NCI-H146 (cell line): Measurements from ENCODE around the gene ANXA2.

ENCODE experiments used
- DNase-seq: peaks from one replicate; lab custom pipeline; 2025; lab: John Stamatoyannopoulos, UW

The ANXA2 gene

DNA sequence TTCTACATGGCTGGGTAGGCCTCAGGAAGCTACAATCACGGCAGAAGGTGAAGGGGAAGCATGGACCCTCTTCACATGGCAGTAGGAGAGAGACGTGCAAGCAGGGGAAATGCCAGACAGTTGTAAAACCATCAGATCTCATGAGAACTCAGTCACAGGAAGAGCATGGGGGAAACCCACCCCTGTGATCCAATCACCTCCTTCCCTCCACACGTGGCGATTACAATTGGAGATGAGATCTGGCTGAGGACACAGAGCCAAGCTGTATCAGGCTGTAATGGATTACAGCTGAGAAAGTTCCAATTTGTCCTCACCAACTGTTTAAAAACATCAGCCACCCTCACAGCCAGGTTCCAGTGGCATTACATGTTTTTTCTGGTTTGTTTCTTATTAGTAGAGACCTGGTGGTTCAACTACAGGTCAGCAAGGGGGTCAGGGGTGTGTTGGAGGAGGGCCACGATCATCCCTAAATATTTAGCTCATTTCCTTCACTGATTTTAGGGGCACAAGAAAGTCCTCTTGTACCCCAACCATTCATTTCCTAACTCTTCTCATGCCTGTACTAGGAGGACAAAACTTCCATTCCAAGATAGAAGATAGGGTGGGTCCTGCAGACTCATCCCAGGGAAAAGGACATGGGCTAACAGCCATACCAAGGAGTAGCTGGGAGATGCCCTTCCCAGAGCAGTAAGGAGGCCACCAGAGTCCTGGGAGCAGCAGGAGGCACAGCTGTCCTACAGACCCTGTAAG is 54.4 kb downstream of the ANXA2 start:
- no peak for DNase-seq

DNA sequence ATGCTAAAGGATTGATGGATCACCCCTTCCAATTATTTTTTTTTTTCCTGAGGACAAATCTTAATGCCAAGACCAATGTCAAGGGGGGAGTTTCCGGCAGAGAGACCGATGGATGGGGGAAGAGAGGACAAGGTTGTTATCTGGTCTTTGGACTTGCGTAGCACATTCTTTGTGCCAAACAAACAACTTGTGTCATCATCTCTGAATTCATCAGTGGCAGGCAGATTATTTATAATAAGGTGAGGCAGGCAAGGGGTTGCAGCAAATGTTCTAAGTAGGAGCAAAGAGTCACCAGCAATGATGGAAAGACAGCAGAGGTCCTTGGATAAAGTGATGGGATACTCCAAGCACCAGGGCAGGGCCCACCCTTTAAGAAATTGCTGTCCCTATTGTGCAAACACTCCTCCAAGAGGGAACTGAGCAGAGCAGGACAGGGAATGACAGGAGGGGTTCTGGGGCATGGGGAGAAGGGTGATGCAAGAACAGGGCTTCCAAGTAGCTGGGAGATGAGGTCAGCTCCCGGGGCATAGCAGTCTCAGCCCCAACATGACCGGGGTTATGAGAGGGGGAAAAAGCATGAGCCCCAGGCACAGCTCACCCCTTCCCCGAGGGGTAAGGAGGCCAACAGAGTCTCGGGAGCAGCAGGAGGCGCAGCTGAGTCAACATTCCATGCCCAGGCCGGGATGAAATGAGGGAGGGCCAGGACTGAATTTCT is 57.4 kb downstream of the ANXA2 start:
- peak; percentile 22 for DNase-seq

DNA sequence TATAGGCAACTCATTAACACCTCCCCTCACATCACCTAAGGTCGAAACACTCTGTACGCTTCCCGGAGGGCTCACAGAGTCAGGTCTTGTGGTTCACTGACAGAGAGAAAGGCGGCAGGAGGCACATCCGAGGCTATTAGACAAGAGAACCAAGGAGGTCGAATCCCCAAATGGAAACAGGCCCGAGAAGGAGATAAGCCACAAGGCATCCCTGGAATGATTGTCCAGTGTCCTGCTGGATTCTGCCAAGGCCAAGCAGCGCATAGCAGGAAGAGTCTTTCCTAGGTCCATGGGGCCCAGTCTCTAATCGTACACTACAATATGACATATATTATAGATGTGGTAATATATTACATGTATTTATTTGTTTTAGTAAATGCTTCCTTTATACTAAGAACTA is 58.5 kb downstream of the ANXA2 start:
- no peak for DNase-seq

DNA sequence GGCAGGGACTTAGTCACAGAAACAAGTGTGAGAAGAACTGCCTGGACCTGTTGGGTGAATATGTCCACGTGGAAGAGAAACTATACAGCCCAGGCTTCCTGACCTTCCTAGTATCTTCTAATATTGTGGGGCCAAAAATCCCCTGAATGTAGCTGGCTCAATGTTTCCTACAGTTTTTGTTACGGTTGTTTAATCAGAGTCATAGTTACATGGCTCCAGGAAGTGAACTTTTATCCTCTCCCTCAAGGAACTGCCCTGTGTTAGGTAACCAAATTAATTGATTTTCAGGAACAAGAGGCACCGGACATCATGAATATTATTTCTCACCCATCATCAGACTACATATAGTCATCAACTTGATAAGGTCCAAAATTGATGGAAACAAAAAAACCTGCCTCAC is 59.0 kb downstream of the ANXA2 start:
- DNase-seq = no peak

DNA sequence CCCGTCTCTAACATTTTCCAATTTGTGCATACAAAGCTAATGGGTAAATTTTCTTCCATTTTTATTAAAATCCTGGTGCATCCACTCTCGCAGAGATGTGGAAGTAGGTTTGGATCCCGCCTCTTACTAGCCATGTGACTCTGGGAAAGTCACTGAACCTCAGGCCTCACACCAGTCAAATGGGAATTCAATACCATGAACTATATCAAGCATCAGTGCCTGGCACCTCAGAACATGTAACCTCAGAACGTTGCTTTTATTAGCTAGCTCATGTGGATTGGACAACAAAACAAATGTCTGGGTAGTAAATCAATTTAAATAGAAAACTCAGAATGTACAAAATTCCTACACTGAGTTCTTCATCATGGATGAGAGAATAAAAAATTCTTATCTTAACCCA is 60.7 kb downstream of the ANXA2 start:
- DNase-seq = no peak

DNA sequence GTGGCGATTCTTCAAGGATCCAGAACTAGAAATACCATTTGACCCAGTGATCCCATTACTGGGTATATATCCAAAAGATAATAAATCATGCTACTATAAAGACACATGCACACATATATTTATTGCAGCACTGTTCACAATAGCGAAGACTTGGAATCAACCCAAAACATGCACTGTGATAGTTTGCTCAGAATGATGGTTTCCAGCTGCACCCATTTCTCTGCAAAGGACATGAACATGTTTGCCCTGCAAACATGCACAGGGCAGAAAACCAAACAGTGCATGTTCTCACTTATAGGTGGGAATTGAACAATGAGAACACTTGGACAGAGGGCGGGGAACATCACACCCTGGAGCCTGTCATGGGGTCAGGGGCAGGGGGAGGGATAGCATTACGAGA is 62.5 kb downstream of the ANXA2 start:
- DNase-seq = peak; percentile 16

DNA sequence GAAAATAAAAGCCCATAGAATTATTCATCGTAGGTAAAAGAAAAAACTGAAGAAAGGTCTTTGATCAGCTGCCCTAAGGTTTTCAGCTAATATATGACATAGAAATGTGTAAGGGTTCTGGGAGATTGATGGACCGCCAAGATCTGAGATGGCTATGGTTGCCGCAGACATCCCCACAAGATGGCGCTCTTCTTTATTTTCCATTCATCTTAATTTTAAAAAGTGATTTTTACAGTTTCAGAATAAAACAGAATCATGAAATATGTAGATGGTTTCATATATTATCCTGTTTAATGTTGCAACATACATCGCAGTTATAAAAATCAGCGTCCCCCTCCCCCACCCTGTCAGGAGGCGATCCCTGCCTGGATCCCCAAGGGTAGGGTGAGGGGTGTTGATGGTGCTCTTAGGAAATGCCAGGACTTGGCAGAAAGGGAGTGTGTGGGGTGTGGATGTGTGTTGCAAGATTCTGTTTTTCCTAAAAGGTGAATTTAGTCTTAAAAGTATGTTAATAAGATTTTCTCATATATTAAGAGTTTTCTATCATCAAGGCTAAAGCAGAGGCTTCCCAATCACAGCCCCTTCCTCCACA is 68.8 kb downstream of the ANXA2 start:
- DNase-seq = no peak

DNA sequence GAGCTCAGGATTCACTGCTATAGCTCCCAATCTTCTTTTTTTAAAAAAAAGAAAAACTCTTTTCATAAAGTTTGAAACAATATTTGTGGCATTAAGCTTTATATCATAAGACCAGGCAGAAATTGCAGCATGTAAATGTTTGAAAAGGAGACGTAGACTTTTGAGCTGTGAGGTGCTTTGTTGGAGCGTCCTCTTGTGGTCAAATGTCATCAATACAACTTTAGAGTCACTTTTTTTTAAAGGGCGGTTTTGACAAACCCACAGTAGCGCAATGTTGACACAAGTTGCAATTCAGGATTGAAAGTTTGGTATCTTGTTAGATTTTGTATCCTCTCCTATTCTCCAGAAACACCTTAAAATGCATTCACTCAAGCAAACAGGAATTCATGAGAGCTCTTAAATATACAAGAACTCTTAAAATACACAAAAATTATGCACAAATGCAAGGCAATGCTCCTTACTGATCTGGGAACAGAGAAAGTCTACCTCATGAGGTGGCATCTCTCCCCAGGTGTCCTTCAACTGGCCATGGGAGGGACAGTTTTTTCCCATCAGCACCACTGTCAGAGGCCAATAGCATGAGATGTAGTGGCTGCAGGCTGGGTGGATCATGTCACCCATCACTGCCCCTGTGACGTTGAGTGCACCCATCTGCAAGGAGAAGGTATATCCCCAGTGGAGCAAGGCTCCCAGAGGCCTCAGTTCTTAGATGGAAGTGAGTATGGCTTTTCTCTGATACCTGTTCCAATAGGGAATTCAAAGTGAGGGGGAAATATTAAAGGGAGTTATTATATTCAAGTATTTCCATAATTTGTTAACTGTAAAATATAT is 70.7 kb downstream of the ANXA2 start:
- peak; percentile 35 for DNase-seq

DNA sequence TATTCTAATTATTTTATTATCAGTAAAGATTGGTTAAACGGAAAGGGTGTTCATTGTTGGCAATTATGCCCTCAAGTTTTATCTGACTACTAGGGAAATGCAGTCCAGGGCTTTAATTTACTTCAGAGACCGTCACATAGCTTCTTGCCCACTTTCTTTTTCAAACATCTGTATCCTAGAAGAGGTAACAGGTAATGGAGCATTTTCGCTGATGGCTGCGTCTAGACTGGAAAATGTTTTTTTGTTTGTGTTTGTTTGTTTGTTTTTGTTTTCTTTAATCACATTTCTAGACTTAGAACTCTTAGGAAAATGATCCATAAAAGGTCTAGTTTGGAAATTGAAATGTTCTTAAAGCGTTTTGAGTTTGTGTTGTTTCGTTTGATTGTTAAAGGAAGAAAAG is 71.4 kb downstream of the ANXA2 start:
- no peak for DNase-seq

DNA sequence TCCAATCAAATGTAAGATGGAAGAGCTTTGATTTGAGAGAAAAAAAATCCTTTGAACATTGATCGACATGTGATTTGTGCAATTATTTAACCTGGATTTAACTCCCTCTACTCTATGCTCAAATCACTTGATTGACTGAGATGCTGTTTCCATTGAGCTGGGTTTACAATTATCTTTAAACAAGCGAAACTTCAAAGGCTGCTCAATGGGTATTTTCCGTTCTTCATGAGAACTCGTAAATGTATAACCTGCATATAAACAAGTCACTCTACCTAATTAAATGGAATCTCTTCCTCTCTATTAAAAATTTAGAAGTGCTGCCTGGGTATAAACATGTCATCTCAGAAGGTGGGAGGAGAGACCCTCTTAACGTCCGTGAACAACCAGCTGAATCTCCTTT is 71.9 kb downstream of the ANXA2 start:
- no peak for DNase-seq

DNA sequence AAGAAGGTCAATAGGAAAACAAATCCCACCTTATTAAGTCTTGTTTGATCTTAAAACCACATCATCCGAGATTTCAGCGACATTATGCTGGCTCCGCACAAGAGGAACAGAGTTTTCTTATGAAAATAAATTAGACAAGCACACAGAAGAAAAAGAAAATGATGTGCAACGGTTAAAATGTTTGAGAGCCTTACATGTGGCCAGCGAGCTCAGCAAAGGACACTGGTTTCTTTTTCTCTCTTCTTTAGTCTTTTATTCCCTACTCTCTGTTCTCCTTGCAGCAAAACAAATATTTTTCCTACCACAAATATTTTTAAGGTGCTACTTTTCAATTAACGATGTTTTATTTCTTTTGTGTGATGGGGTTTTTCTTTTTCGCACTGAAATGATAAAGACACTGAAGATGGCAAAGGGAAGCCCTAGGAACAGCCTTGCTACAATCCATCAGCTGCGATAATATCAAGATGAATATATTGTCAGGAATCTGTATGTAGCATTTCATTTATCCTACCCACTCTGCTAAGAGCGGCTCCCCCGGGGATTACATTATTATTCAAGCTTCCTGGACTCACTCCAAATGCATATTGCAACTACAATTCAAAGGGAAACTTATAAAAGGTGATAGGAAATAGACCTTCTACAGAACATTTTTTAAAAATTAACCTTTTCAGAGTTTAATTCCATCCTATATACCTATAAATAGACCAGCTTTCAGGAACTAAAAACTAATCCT is 72.9 kb downstream of the ANXA2 start:
- DNase-seq = peak; percentile 35

DNA sequence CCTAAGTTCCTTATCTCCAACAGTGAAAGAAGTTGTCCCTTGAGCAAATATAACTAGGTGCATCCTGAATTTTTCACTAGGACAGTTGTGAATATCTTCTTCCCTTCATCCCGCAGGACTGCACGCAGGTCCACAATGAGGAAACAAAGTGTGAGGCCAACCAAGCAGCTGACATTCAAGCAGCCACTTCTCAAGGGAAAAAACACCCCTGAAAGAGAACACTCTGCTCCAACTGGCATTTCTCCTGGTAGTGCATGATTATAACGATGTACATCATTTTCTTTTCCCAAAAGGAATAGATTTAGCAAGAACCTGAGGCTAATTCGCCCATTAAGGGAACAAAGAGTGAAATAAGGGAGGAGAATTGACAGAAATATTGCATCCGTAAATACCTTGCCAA is 74.5 kb downstream of the ANXA2 start:
- DNase-seq = no peak

DNA sequence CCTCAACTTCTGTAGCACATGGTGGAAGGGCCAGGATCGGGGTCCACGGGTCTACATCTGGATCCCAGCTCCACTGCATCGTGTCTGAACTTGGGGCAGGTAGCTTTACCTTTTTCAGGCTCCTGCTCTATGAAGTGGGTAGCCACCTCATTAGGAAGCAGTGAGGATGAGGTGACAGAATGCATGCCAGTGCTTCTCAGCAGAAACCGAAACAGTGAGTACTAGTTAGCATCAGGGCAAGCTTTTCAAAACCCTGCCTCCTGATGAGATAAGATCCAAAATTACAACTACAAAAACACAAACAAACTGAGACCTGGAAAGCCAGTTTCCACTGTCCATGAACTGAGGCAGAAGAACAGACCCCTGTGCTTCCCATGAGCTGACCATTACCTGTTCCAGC is 77.4 kb downstream of the ANXA2 start:
- no peak for DNase-seq

DNA sequence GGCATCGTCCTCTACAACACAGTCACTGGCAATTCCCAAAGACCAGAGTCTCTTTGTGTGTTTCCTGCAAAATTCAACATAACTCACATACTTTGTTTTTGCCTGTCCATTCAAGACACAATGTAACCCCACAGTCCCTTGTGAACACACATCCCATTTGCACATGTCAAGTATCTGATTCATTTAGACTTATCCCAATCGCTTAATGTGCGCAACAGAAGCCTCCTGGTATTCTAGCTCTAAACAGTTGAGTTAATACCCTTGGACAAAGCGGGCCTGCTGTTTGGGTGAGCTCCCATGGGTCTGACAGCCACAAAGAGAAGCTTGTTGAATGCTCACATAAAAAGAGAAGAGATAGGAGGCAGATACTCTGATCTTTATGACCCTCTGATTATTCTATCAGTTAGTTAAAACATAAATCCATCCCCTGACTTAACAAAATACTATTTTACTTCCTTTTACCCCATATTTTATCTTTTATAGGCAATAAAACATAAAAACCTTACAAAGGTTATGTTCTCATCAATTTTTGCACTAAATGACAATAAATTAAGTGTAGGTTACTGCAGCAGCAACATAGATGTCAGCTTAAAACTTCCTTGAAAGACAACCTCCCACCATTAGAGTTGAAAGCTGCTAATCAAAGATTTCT is 79.4 kb downstream of the ANXA2 start:
- DNase-seq = no peak

DNA sequence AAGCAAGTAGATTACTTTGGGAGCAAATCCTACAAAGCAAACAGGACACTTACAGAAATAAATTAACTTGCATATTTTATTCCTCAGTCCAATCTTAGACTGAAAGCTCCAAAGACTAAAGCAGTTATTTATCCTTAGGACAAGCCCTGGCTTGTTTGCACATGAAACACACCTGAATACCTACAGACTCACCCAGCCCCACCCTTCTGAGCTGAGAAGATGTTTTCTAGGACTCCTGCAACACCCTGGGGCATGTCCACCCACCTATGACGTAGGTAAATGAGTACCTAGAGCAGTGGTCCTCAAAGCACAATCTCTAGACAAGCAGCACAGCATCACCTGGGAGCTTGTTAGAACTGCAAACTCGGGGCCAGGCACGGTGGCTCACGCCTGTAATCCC is 80.8 kb downstream of the ANXA2 start:
- no peak for DNase-seq

DNA sequence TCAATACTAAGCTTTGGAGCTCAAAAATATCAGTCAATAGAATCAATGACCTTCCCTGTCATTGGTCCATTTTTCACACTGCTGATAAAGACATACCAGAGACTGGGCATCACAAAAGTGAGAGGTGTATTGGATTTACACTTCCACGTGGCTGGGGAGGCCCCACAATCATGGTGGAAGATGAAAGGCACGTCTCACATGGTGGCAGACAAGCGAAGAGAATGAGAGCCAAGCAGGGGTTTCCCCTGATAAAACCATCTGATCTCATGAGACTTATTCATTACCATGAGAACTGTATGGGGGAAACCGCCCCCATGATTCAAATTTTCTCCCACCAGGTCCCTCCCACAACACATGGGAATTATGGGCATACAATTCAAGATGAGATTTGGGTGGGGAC is 81.9 kb downstream of the ANXA2 start:
- no peak for DNase-seq

DNA sequence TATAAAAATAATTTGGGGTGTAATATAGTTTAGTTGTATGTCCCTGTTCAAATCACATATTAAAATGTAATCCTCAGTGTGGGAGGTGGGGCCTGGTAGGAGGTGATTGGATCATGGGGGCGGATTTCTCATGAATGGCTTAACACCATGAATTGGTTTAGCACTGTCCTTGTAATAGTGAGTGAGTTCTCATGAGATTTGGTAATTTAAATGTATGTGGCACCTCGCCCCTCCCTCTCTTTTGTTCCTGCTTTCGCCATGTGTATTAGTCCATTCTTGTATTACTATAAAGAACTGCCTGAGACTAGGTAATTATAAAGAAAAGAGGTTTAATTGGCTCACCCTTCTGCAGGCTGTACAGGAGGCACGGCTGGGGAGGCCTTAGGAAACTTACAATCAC is 83.9 kb downstream of the ANXA2 start:
- no peak for DNase-seq

DNA sequence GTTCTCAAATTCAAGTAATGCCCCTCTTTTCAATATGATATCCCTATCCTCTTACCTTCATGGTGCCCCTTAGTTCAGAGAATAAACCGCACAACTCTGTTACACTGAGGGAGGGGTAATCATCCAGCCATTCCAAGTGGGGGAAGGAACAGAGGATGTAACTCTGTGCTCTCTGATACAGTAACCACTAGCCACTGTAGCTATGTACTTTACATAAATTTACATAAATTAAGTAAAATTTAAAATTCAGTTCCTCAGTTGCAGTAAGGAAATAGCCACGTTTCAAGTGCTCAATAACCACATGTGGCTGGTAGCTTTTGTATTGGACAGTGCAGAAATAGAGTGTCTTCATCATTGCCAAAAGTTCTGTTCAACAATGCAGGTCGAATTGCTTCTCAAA is 90.8 kb downstream of the ANXA2 start:
- no peak for DNase-seq

DNA sequence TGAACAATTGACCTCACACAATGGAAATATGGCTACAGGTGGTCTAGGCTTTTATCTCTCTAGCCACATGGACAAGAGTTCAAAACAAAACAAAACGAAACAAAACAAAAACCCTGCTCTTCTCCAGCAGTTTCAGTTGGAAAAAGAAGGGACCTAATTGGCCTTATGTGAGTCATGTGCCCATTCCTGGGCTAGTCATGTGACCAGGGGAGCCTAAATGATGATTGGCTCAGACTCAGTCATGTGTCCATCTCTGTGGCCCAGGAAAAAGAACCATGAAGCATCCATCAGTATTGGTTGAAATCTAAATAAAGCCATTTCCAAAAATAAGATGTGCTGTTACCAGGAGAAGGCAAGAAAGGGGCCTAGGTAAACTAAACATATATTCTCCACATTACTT is 96.8 kb downstream of the ANXA2 start:
- DNase-seq = peak; percentile 54

DNA sequence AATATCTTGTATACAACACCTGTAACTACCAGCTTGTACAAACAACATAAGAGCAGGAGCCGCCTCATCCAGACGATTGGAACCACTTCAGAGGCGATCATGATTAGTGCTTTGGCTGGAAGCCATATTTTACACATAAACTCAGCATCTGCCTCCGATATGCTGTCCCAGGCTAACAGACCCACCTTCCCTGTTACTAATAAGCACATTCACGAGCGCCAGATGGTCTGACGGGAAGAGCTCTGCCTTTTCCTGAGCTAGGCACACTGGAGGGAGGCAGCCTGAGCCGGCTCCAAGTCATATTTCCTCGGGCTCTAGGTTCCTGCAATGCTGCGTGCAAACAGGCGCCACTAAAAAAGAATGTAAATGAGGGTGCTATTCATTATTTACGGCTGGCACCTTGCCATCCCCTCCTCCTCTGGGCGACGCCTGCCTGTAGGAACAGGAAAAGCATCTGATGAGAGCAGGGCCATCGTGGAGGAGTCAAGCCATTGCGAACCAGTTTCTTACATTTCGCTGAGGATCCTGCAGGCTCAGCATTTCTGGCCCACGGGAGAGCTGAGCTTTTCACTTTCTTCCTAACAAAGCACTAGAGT is 98.2 kb downstream of the ANXA2 start:
- peak; percentile 93 for DNase-seq
